DND-41 (cell line): ENCODE measurements around the gene LINGO3.

Experiments used
- EZH2 ChIP-seq: IDR thresholded peaks from 3 replicates; pipeline ENCODE4 v1.6.1; 2012; ENCODE audit warnings: borderline replicate concordance, low read depth, mild to moderate bottlenecking, moderate library complexity, low read length, inconsistent platforms; ENCODE audit not compliant: severe bottlenecking
- TF ChIP-seq, protein P1 (sequence below): IDR thresholded peaks from 2 replicates; pipeline ENCODE4 v1.5.1; 2012; ENCODE audit warnings: borderline replicate concordance, low read length, moderate library complexity, mild to moderate bottlenecking; ENCODE audit not compliant: poor library complexity, severe bottlenecking; ENCODE audit errors: extremely low read depth

GRCh38 chr19:2334426-2334825 lies 26.5 kb upstream of the LINGO3 start:
- TF ChIP-seq, protein P1, sequence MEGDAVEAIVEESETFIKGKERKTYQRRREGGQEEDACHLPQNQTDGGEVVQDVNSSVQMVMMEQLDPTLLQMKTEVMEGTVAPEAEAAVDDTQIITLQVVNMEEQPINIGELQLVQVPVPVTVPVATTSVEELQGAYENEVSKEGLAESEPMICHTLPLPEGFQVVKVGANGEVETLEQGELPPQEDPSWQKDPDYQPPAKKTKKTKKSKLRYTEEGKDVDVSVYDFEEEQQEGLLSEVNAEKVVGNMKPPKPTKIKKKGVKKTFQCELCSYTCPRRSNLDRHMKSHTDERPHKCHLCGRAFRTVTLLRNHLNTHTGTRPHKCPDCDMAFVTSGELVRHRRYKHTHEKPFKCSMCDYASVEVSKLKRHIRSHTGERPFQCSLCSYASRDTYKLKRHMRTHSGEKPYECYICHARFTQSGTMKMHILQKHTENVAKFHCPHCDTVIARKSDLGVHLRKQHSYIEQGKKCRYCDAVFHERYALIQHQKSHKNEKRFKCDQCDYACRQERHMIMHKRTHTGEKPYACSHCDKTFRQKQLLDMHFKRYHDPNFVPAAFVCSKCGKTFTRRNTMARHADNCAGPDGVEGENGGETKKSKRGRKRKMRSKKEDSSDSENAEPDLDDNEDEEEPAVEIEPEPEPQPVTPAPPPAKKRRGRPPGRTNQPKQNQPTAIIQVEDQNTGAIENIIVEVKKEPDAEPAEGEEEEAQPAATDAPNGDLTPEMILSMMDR = no peak
- no peak for TF ChIP-seq EZH2
